ENCODE results near the gene NPHP4.

The NPHP4 gene

DNA sequence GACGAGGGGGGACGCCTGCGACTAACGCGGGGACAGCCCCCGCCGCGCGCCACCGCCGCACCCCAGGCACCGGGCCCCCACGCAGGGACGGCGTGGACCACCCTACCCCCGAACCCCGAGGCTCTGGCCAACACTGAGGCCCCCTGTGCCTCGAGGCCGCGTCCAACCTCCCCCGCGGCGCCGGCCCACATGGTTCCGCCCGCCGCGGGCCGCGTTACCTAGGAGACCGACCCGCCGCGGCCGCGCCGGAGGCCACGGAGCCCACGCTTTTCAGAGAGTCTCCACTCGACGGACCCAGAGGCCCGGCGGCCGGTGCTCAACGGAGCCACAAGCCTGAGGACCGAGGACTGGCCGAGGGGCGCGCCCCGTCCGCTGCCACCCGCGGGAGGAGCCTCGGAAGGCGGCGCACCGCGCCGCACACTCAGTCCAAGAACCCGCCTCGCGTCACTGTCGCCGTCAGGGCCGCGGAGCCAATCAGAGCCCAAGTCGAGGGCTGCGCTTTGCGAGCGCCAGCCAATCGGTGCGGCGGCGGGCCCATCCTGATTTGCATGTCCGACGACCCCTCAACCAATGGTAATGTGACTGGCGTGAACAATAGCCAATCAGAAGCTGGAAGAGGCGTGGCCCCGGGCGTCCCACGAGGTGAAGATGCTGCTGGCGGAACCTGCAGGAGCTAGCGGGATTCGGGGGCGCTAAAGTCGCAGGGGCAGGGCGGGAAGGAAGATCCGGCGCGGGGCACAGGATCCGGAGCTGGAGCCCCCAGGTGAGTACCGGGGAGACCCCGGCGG is at the start of gene NPHP4:
TSS of gene NPHP4 (minus strand) at position 400 of the 788 bp plus-strand sequence. CDS start 6,136 bp downstream, outside the sequence.
- DNase-seq (ENCODE audit: low spot score) = peak; percentile 100

DNA sequence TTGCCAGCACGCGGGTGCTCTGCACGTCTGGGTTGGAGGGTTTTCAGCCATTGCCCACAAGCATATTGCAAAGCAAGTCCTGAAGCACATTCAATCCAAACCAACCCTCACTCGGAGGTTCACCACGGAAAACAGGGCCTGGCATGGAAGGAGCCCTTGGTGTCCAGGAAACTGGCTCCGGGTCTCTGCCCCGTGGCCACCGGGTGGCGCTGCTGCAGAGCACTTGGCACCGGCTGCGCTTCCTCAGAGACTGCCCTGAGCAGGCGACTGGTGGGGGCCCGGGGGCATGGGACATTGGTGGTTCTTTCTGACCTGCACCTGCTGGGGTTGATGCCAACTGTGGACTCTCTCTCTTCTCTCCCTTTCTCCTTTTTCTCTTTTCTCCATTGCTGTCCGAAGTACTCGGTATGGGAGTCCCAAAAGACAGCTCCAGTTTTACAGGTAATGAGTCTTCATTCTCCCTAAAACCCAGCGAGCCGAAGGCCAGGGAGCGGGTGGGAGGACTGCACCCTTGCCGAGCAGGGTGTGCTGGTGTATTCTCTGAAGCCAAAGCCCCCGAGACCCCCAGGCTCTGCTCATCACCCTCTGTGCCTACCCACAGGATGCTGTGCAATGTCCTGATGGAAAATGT is 49.3 kb upstream of the NPHP4 start:
- no peak for DNase-seq (ENCODE audit: low spot score)

DNA sequence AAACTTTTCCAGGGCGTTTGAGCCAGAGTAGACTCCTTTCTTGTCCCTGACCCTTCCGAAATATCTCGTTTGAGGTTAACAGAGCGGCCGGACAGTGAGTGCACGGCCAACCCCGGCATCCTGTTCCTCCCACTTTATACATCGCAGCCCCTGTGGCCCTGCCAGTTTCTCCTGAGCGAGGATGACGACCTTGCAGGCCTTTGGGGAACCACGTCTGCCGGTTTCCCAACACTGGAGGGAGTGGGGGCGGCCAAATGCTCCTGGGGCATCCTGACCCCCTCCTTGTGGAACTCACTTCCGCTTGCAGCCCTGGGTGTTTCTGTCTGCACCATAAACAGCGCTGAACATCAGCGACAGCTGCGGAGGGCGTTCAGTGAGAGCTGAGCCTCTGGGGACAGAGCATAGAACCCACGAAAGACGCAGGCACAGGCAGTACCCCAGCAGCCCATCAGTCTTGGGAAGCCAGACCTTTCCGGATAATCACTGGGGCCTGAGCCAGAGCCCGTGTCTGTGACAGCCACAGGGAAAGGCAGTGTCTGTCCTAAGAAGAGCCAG is 48.7 kb upstream of the NPHP4 start:
- no peak for DNase-seq (ENCODE audit: low spot score)

DNA sequence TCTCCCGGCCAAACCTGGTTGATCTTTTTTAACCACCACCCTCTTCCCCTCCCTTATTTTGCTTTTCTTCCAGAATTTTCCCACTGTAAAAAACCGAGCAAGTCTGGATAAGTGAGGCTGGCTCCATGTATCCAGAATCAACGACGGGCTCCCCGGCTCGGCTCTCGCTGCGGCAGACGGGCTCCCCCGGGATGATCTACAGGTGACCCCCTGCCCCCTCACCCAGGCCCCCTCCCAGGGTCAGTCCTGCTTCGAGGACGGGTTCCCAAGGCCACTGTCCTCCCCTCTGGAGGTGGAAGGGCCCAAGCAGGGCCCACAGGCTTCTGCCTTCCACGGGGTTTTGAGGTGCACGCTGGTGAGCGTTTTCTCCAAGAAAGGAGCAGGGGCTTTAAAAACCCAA is 48.2 kb upstream of the NPHP4 start:
- DNase-seq (ENCODE audit: low spot score) = no peak

DNA sequence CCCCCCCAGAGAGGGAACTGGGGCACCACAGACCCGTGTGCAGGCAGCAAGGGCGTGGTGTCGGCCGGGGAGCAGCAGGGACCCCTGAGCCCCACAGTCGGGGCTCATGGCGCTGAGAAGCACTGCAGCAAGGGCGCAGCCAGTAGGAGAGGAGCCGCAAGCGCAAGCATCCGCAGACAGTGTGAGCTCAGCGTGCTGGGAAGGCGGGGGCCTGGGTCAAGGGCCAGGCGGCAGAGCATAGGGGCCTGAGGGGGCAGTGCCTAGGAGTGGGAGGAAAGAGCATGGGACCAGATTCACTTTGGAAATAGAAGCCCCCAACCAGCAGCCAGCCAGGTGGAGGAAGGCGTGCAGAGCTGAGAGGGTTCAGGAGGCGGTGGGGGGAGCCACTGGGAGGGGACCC is 46.8 kb upstream of the NPHP4 start:
- no peak for DNase-seq (ENCODE audit: low spot score)

DNA sequence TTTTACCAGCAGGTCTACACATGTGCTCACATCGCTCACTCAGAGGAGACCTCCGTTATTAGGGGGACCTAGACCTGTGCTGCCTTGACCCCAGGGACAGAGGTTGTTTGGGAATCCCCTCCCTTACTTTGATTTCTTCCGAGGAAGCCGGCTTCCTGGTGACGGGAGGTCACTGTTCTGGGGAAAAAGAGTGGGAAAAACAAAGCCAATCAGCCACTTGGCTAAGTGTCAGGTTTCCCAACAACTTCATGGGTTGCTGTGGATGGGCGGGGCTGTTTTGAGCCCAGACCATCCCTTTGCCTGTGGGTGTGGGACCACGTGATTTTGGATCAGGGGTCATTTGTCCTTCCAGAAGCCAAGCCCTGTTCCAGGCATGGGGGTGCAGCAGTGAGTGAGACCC is 46.4 kb upstream of the NPHP4 start:
- no peak for DNase-seq (ENCODE audit: low spot score)

DNA sequence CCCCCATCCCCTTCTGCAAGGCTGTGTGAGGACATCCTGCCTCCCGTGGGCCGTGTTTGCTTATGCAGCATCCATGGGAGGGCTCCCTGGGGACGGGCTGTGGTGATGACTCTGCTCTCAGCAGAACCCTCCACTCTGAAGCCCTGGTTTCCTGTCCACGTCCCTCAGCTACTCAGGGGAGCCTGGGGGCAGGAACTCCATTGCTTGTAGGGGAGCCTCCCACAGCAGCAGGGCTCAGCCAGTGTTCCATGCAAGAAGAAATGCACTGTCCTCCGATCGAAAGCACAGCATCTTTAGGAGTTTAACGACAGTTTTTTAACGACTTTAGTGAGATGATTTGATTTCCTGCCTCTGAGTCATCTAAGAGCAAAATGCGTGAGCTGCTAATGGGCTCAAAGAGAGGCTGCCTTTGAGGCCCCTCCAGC is 45.1 kb upstream of the NPHP4 start:
- no peak for DNase-seq (ENCODE audit: low spot score)

DNA sequence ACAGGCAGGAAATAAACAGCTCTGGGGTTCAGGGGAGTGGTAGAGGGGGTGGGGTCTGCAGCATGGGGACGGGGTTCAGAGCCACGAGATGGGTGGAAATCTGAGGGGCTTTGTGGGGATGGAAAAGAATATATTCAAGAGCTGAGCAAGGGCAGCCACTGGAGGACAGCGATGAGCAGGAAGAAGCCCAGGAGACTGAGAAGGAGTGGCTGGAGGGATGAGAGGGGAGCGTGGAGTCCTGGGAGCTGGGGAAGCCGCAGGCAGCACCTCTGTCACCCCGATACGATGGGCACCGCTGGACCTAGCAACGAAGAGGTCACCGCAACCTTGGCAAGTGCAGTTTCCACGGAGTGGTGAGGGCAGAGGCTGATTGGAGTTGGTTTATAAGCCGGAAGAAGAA is 43.5 kb upstream of the NPHP4 start:
- DNase-seq (ENCODE audit: low spot score) = no peak

DNA sequence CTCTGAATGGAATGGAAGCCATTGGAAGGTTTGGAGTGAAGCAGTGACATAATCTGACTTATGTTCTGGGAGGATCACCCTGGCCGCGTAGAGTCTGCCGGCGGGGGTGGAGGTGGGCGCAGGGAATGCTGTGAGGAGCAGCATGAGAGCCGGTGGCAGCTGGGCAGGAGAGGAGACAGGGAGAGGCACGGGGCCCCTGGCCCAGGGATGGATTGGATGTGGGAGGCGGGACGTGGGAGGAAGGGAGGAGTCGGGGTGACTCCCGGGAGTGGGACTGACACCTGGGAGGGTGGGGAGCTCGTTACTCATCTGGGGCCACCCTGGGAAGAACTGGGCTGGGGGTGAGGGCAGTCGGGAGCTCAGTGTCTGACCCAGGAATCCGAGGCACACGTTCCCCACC is 43.1 kb upstream of the NPHP4 start:
- DNase-seq (ENCODE audit: low spot score) = no peak

DNA sequence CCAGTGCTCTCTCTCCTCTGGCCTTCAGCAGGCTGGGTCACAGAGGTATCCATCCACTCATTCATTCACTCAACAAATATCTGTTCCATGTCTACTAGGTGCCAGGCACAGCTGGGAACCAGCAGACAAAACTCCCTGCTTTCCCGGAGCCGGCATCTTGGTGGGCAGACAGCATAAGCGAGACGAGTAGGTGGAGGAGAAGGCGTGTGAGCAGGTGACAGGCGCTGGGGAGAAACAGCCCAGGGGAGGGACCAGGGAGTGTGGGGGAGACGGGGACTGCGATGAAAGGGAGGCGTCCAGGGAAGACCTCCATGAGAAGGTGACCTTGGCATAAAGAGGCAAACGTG is 42.5 kb upstream of the NPHP4 start:
- no peak for DNase-seq (ENCODE audit: low spot score)

DNA sequence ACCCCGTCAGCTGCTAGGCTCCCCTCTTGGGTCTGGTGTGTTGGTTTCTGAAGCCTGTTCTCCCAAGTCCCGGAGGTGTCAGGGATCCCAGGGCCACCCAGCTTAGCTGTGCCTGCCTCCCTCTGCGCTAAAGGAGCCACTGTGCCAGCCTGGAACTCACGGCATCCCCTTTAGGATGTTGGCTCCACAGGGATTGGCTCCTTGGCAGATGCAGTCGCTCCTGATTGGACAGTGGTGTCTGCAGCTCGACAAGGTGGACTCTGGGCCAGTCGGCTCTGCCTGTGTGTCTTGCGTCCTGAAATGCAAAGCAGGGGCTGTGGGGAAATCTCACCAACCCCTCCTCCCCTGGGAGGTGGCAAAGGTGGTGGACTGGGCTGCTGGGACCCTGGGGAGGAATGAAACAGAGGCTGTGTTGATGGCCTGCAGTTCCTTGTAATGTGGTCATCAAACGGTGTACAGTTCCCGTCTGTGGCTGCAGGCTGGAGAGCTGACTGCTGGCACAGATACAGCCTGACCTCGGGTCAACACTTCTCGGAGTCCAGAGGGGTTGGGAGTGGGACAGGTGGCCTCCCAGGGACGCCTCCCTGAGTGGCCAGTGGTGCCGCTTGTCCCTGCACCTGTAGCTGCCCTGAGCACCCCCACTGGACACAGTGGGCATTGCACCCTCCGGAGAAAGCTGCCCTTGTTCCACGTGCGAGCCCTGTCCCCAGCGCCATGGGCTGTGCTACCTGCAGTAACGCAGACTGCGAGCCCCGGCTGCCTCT is 41.9 kb upstream of the NPHP4 start:
- peak; percentile 53 for DNase-seq (ENCODE audit: low spot score)

DNA sequence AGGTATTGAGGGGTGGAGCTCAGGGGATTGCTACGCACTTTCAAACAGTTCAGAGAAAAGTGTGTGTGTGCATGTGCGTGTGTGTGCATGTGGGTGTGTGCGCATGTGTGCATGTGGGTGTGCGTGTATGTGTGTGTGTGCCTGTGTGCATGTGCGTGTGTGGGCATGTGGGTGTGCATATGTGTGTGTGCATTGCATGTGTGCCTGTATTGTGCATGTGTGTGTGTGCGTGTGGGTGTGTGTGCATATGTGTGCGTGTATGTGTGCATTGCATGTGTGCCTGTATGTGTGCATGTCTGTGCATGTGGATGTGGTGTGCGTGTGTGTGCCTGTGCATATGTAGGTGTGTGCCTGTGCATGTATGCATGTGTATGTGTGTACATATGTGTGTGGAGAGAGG is 40.9 kb upstream of the NPHP4 start:
- no peak for DNase-seq (ENCODE audit: low spot score)

DNA sequence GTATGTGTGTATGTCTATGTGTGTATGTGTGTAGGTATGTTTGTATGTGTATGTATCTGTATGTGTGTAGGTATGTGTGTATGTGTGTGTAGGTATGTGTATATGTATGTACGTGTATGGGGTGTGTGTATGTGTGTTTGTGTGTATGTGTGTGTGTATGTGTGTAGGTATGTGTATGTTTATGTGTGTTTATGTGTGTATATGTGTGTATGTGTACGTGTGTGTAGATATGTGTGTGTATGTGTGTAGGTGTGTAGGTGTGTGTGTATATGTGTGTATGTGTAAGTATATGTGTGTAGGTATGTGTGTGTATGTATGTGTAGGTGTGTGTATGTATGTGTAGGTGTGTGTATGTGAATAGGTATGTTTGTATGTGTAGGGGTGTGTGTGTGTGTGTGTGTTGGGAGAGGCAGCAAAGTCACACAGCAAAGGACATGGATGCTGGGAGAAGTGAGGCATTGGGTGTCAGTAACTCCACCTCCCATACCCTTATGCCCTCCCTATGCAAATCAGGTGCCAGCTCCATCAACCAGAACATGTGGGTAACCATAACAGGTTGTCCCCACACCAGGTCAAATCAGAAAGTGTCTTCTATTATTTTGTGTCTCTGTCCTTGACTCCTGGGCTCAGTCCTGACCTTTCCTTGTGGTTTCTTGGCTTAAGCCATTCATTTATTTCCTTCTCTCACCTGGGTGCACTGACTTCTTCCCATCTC is 38.5 kb upstream of the NPHP4 start:
- no peak for DNase-seq (ENCODE audit: low spot score)

DNA sequence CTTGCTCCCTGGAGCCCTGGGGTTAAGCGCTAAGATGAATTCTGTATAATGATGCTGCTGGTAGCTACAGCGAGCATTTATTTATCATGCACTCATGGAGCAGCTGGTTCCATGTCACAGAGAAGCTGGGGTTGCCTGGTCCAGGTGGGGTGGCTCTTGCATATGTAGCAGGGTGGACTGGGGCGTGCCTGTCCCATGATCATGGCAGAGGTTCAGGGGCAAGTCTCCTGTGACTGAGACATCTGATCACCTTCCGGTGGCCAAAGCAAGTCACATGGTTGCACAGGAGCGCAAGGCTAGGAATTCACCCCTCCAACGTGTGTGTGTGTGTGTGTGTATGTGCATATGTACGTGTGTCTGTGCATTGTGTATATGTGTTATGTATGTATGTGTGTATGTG is 37.9 kb upstream of the NPHP4 start:
- no peak for DNase-seq (ENCODE audit: low spot score)

DNA sequence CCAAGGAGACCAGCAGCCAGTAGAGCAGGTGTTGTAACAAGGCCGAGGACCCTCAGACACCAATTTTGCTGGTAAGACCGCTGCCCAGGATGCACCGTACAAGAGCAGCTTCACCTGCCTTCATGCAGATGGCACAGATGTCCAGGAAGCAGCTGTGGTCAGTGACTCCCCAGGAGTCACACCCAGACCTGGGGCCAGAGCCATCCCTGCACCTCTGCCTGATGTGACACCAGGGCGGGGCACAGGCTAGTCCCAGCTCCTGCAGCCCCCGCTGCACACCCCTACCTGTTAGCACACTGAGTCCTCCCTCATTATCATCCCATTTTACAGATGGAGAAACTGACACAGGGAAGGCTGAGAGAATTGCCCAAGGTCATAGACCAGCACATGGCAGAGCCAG is 37.1 kb upstream of the NPHP4 start:
- no peak for DNase-seq (ENCODE audit: low spot score)

DNA sequence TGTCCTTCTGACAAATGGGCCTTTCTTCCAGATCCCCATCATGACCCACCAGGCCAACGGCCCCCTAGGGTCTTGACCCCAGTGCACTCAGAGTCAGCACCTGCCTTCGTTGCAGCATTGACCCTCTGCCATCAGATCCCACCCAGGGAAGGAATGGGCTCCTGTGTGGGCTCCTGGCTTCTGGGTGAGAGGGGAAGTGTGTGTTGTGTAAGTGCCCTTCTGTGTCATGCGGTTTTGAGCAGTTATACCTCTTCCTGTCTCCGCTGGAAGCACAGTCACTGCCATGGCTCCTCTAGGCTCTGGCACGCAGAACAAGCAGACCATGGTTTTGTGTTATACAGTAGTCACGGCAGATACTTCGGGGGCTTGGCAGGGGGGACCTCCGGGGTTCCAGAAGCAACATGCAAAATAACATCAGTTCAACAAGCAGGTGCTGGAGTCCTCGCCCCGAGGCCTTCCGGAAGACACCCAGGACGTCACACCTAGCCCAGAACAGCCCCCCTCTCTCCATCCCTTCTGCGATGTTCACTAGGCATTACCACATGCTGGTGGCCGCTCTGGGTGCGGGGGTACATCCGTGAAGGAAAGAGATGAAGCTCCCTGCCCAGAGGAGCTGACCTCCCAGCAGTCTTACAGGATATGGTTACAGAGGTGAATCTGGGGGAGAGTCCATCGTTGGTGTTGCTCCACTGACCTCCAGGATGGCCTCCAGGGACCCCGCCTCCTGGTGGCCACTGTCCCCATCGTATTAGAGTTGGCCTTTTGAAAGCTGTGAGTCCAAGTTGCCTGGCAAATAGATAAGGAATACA is 36.0 kb upstream of the NPHP4 start:
- peak; percentile 61 for DNase-seq (ENCODE audit: low spot score)

DNA sequence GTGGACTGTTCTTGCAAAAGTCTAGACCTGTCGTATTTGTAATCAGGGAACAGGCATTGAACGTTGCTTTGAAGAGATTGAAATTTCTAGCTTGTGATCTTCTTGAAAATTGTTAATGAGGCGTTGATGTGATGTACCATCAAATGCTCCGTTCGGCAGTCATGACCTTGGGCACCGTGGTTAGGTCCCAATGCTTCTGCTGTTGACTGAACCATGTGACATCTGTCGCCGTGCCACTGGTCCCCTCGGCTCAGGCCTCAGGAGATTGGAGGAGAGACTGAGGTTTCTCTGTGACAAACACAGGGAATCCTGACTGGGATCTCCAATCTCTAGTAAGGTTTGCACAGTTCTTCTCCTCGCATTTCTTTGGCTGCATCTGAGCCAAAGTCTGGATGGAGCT is 35.4 kb upstream of the NPHP4 start:
- DNase-seq (ENCODE audit: low spot score) = no peak

DNA sequence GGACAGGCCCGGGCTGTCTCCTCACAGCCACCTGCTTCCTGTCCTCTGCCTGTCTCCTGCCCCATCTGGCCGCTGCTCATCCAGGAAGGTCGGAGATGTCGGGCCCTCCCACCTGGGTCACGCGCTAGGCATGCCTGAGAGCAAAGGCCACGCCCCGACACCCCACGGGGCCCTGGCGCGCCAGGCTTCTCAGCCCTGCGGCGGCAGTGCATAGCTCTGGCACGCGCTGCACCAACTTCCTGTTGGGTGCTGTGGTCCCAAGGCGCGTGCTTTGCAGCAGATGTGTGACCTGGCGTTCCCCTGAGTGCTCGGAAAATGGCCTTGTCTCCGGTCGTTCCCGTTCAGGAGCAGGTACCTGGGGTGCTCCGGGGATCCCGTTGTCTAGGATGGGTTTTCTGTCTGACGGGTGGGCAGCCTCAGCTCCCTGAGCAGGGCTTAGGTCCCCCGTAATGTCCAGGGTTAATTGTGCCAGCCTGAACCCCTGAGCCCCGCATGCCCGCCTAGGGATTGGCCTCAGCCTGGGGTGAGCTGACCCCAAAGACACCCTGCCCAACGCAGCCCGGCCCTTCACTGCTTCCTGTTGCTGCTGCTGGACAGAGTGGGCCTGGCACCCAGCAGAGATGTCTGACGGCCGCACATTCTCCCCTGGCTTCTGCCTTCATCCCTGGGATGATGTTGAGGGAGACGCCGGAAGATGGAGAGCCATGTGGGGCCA is 34.0 kb upstream of the NPHP4 start:
- DNase-seq (ENCODE audit: low spot score) = peak; percentile 64

DNA sequence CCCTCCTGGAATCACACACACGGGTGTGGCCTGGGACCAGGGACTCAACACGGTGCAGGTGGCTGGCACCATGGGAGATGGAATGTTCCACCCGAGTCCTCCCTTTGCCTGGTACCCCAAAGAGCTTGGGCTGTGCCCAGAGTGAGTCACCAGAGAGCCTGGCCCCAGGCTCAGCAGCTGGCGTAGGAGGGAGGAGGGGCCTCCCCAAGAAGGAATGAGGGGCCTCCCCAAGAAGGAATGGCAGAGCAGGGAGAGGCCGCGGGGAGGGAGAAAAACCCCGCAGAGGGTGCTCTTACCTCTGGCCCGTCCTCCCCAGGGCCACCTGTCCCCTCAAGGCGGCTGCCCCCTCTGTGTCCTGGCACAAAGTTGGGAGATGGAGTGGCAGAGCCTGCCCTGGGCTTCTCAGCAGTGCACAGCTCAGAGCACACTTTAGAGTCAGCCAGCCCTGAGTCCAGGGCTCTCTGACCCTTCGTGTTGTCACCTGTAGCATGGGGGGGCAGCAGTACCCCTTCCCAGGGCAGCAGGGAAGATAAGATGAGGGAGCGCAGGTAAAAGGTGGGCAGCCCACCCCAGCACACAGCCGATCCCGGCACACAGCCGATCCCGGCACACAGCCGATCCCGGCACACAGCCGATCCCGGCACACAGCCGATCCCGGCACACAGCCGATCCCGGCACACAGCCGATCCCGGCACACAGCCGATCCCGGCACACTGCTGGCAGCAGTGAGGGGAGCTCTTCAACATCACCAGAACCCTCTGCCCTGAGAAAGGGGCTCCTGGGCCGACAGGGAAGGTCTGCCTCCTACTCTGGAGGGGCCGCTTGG is 33.3 kb upstream of the NPHP4 start:
- peak; percentile 41 for DNase-seq (ENCODE audit: low spot score)

DNA sequence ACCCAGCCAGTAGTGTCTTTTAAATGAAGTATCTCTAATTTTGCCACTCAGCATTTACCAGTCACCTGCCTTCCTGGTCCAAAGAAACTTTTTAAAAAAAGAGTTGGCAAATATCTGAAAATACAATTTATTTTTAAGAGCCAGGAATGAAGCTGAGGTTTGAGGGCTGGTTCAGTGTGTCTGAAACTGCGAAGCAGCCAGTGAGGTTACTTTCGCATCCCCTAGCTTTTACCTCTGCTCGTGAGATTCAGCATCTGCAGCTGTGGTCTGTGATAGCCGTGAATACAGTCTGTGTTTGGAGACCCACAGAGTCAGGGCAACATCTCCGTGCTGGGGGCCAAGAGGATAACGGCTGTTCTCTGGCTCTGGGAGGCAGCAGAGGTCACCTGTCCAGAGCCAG is 32.2 kb upstream of the NPHP4 start:
- no peak for DNase-seq (ENCODE audit: low spot score)
